ENCODE results near the gene SLC29A1. TPM values are rescaled to one million over a fixed set of nuclear protein-coding genes. Genes with fewer than 3 reads are reported as not detected.

The SLC29A1 gene
- total and polyA plus RNA-seq, 11 donors, result 48.0 to 319 (median 131) TPM

GRCh38 chr6:44247338-44248302 is 24.2 kb downstream of the SLC29A1 start:
- 0% methylated on average over 25 to 52 of the region's 52 CpGs for WGBS, 4 donors
- H3K27ac ChIP-seq, result peak overlapping the region; percentile 90 to 100 (median 98)
- peak; percentile 41 to 60 (median 60) for ATAC-seq
- DNase-seq, result peak; percentile 80 to 87 (median 83)
- no peak for TF ChIP-seq POLR2A (IDR thresholded peaks at IDR 0.05)
- peak in 1 of 12 donors; percentile 4 for TF ChIP-seq CTCF (IDR thresholded peaks at IDR 0.05)
- H3K9me3 ChIP-seq, result no peaks in the 10 kb centered on the region
- peaks cover 0 to 53% (median 38%) of the 10 kb centered on the region in 12 donors for H3K4me1 ChIP-seq
- H3K4me3 ChIP-seq, result peak overlapping the region; percentile 69 to 98 (median 81)
- intact Hi-C loops (cut with DNase I), result loop anchor here in 1 of 10 donors (10.0 kb wide), 2 partner anchors 473 to 613 kb away; partner anchors contain the start of genes MAD2L1BP and VEGFA
- no peaks in the 10 kb centered on the region for H3K27me3 ChIP-seq
- H3K36me3 ChIP-seq, result peaks cover 2 to 47% (median 43%) of the 10 kb centered on the region in 9 donors

GRCh38 chr6:44248579-44248978 is 25.2 kb downstream of the SLC29A1 start:
- ATAC-seq (no peak), DNase-seq (no peak)
- no peak for TF ChIP-seq CTCF (IDR thresholded peaks at IDR 0.05)
- TF ChIP-seq POLR2A (IDR thresholded peaks at IDR 0.05), result no peak
- no peaks in the 10 kb centered on the region for H3K27me3 ChIP-seq
- intact Hi-C loops (cut with DNase I), result loop anchor here in 1 of 10 donors (10.0 kb wide), 2 partner anchors 474 to 614 kb away; partner anchors contain the start of genes MAD2L1BP and VEGFA
- no peaks in the 10 kb centered on the region for H3K9me3 ChIP-seq
- peak overlapping the region in 9 of 12 donors; percentile 90 to 100 (median 99) for H3K27ac ChIP-seq
- peaks cover 2 to 57% (median 53%) of the 10 kb centered on the region in 9 donors for H3K36me3 ChIP-seq
- H3K4me1 ChIP-seq, result peaks cover 0 to 62% (median 43%) of the 10 kb centered on the region in 12 donors
- H3K4me3 ChIP-seq, result peak overlapping the region in 9 of 12 donors; percentile 69 to 98 (median 77)
- WGBS, 4 donors, result 18 to 35% (median 28%) methylated on average over 1 of the region's 1 CpG

DNA sequence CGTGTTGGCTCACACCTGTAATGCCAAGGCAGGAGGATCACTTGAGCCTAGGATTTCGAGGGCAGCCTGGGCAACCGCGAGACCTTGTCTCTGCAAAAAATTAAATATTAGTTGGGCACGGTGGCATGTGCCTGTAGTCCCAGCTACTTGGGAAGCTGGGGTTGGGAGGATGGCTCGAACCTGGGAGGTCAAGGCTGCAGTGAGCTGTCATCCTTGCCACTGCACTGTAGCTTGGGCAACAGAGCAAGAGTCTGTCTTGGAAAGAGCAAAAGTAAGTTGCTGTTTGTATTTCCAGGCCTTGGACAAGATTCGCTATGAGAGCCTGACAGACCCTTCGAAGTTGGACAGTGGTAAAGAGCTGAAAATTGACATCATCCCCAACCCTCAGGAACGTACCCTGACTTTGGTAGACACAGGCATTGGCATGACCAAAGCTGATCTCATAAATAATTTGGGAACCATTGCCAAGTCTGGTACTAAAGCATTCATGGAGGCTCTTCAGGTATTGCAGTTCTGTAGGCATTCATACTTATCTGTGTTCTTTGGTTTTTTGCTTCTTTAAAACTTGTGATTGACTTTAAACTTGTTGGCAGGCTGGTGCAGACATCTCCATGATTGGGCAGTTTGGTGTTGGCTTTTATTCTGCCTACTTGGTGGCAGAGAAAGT is 25.8 kb downstream of the SLC29A1 start:
- peaks cover 7 to 63% (median 59%) of the 10 kb centered on the region in 9 donors for H3K36me3 ChIP-seq
- intact Hi-C loops (cut with DNase I), result loop anchor here in 1 of 10 donors (10.0 kb wide), 2 partner anchors 474 to 614 kb away; partner anchors contain the start of genes MAD2L1BP and VEGFA
- ATAC-seq (no peak), DNase-seq (no peak)
- H3K4me1 ChIP-seq, result peaks cover 0 to 69% (median 44%) of the 10 kb centered on the region in 12 donors
- no peaks in the 10 kb centered on the region for H3K27me3 ChIP-seq
- peak overlapping the region in 9 of 12 donors; percentile 69 to 98 (median 77) for H3K4me3 ChIP-seq
- H3K9me3 ChIP-seq, result no peaks in the 10 kb centered on the region
- peak overlapping the region in 6 of 12 donors; percentile 9 to 99 (median 98) for H3K27ac ChIP-seq
- WGBS, 4 donors, result 61 to 76% (median 72%) methylated on average over 9 of the region's 9 CpGs
- TF ChIP-seq CTCF (IDR thresholded peaks at IDR 0.05) (no peak), POLR2A (IDR thresholded peaks at IDR 0.05) (no peak)
